HG02870 (cell line): Measurements from ENCODE around the gene DEGS1.

ENCODE experiments used
- ATAC-seq: cut with Tn5 transposase; IDR thresholded peaks from one replicate; pipeline ENCODE4 v1.9.1; 2021; ENCODE audit warnings: mild to moderate bottlenecking, moderate library complexity; ENCODE audit not compliant: unreplicated experiment

DEGS1 gene

GRCh38 chr1:224212618-224213061, 29.6 kb downstream of the DEGS1 start:
- no peak for ATAC-seq

DNA sequence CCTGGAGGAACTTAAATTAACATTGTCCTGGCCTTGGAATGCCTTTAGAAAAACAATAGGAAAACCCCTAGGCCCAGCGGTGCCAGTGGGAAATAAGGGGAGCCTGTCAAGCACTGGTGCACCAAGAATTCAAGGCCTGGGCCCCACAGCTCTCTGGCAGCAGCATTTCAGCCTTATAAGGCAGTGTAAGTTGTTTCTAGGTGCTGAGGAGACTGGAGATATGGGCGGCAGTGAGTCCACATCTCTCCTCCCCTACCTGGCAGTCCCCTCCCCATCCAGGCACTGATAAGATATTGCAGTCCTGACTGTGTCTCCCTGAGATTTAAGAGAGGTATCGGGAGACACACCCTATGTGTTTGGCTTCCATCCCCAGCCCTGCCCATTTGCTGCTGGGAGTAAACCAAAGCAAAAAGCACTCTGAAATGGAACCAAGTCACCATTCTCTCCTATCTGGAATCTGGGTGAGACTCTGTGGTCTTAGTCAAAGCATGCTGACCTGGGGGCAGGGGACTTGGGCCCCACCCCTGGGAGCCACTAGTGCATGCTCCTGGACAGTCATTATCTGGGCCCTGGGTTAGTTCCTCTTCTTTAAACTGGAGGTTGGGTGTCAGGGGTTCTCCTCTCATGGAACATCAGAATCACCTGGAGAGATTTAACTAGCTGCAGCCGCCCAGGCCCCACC, 30.5 kb downstream of the DEGS1 start:
- no peak for ATAC-seq

DNA sequence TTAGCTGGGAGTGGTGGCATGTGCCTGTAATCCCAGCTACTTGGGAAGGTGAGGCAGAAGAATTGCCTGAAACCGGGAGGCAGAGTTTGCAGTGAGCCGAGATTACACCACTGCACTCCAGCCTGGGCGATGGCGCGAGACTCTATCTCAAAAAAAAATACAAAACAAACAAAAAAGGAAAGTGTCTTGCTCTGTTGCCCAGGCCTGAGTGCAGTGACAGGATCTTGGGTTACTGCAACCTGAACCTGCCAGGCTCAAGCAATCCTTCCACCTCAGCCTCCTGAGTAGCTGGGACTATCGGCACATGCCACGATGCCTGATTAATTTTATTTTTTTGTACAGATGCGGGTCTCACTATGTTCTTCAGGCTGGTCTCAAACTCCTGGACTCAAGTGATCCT, 33.3 kb downstream of the DEGS1 start:
- no peak for ATAC-seq

- no peak for ATAC-seq
Observed at GRCh38 chr1:224217655-224218623, 34.9 kb downstream of the DEGS1 start.

DNA sequence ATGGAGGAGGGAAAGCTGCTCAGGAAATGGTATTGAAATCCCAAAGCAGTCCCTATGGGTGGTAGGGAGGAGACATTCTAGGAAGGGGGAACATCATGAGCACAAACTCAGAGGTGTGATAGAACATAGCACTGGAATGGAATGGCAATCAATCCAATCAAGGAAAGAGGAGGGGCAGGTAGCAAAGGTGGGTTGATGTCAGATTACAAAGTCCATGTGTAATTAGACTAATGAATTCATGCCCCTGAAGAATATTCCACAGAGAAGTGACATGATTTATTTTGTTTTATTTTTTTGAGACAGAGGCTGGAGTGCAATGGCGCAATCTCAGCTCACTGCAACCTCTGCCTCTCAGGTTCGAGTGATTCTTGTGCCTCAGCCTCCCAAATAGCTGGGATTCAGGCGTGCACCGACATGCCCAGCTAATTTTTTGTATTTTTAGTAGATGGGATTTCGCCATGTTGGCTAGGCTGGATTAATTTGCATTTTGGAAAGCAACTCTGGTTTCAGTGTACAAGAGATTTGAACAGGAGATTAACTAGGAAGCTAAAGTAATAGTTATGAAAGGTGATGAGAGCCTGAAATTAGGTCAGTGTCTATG, 36.1 kb downstream of the DEGS1 start:
- no peak for ATAC-seq

GRCh38 chr1:224219612-224220059, 36.6 kb downstream of the DEGS1 start:
- ATAC-seq = no peak

- no peak for ATAC-seq
Observed at GRCh38 chr1:224223819-224224714, 41.0 kb downstream of the DEGS1 start.

GRCh38 chr1:224226849-224227502, 43.9 kb downstream of the DEGS1 start:
- no peak for ATAC-seq

GRCh38 chr1:224234017-224234416, 51.0 kb downstream of the DEGS1 start:
- no peak for ATAC-seq

DNA sequence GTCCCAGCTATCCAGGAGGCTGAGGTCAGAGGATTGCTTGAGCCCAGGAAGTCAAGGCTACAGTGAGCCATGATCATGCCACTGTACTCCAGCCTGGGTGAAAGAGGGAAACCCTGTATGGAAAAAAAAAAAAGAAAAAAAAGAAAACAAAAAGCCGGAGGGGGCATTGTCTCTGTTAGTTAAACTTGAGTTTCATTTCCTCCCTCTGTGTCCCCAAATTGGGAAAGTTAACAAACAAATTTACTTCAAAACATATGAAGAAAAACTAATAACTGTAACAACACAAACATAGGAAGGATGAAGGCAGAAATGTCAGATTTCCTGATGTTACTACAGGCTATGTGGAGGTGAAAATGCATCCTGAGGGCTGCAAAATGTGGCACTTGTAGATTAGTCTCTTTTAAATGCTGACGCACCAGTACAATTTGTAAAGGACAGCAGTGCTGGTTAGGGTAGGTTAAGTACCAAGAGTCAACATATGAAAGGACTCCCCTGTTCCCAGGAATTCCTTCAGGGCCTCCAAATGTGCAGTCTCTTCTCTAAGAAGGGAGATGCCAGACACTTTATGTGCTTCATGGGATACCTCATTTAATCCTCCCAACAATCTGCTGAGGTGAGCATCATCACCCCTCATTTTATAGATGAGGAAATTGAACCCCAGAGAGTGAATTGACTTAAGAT, 52.9 kb downstream of the DEGS1 start:
- no peak for ATAC-seq

GRCh38 chr1:224237119-224237881, 54.3 kb downstream of the DEGS1 start:
- no peak for ATAC-seq

DNA sequence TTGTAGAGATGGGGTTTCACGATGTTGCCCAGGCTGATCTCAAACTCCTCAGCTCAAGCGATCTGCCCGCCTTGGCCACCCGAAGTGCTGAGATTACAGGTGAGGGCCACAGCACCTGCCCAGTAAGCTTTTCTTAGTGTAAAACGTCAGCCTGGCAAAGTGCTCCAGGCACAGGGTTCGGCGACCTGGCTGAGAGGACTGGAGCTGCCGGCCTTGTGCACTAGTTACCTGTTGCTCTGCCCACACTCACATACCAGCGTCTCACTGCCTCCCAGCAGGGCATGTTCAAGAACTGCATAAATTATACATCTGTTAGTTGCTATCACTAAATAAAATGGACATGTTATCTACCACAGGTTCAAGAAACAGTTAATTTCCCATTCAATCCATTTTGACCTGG, 55.2 kb downstream of the DEGS1 start:
- ATAC-seq = no peak

DNA sequence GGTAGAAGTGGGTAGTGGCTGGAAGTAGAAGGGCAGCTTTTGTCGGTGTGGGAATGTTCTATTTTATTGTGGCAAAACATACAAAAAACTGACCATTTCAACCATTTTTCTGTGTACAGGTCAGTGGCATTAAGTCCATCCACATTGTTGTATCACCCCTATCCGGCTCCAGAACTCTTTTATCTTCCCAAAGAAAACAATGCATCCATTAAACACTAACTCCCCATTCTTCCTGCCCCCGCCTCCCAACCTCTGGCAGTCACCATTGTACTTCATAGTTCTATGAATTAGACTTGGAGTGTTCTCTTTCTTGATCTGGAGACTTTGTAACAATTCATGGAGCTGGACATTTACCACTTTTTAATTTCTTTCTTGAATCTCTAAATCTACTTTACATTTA, 55.7 kb downstream of the DEGS1 start:
- ATAC-seq = no peak
